Ascending aorta (tissue), 2 donors: ENCODE results near the gene ADIG. TPM values are rescaled to one million over a fixed set of nuclear protein-coding genes. Genes with fewer than 3 reads are reported as not detected.

ENCODE experiments used
- DNase-seq, 2 donors: peaks; one replicate each; pipeline ENCODE4 v3.0.0-alpha.2; 2019; ENCODE audit warnings: low spot score in 2 of 2
- H3K27ac ChIP-seq, 2 donors: fragments of 200-600 bp; sonication (generic); one replicate each; pipeline ENCODE4 v1.5.1; 2016 to 2017; ENCODE audit warnings: mild to moderate bottlenecking in 1 of 2
- H3K27me3 ChIP-seq: fragments of 200-600 bp; sonication (generic); one replicate; pipeline ENCODE4 v1.5.1; 2017
- H3K36me3 ChIP-seq, 2 donors: fragments of 200-600 bp; sonication (generic); one replicate each; pipeline ENCODE4 v1.5.1; 2016
- H3K4me1 ChIP-seq, 2 donors: fragments of 200-600 bp; sonication (generic); one replicate each; pipeline ENCODE4 v1.5.1; 2016 to 2017; ENCODE audit warnings: mild to moderate bottlenecking in 1 of 2
- H3K4me3 ChIP-seq, 2 donors: fragments of 200-600 bp; sonication (generic); one replicate each; pipeline ENCODE4 v1.5.1; 2016 to 2017; ENCODE audit warnings: mild to moderate bottlenecking in 1 of 2
- H3K9me3 ChIP-seq, 2 donors: fragments of 200-600 bp; sonication (generic); one replicate each; pipeline ENCODE4 v1.5.1; 2016
- intact Hi-C: fragments of 100-400 bp; cut with DNase I; formaldehyde crosslinking; loops from one replicate; pipeline ENCODE4 v1.15.1; 2023
- total RNA-seq: library from RNA; depleted of rRNA; stranded (reverse); fragments of >200 nt; gene quantifications from one replicate; pipeline ENCODE4 v1.1.0, GENCODE V29; 2016
- TF ChIP-seq, protein P1 (sequence below), 3 experiments: fragments of 200-600 bp in 2 of 3; fragments of 450-650 bp in 1 of 3; sonication (generic) in 2 of 3; IDR thresholded peaks; one replicate each; pipeline ENCODE4 v1.5.1; 2016 to 2019; ENCODE audit warnings: antibody characterized with exemption in 3 of 3, mild to moderate bottlenecking in 1 of 3, moderate library complexity in 1 of 3

ADIG gene
- total RNA-seq = not detected

DNA sequence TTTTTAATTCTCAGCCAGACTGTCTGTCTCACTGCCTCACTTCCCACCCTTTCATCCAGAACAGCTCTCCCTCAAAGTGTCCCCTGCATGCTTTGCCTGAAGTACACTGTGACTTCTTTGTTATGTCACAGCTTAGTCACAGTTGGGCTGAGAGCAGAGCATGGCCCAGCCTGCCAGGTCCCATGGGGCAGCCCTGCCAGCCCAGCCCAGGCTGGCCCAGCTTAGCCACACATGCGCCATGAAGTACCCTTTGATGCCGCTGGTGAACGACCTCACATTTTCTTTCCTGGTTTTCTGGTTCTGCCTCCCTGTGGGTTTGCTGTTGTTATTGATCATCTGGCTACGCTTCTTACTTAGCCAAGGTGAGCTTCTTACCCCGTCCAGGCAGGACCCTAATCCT lies at the start of gene ADIG:
TSS of gene ADIG (plus strand) at position 185 of the 400 bp plus-strand sequence. CDS start at position 239, 54 bp downstream.
- peaks cover 0 to 10% of the 10 kb centered on the region in 2 donors for H3K36me3 ChIP-seq
- peaks cover 0 to 3% of the 10 kb centered on the region in 2 donors for H3K4me1 ChIP-seq
- no peaks in the 10 kb centered on the region for H3K27me3 ChIP-seq
- TF ChIP-seq, protein P1, sequence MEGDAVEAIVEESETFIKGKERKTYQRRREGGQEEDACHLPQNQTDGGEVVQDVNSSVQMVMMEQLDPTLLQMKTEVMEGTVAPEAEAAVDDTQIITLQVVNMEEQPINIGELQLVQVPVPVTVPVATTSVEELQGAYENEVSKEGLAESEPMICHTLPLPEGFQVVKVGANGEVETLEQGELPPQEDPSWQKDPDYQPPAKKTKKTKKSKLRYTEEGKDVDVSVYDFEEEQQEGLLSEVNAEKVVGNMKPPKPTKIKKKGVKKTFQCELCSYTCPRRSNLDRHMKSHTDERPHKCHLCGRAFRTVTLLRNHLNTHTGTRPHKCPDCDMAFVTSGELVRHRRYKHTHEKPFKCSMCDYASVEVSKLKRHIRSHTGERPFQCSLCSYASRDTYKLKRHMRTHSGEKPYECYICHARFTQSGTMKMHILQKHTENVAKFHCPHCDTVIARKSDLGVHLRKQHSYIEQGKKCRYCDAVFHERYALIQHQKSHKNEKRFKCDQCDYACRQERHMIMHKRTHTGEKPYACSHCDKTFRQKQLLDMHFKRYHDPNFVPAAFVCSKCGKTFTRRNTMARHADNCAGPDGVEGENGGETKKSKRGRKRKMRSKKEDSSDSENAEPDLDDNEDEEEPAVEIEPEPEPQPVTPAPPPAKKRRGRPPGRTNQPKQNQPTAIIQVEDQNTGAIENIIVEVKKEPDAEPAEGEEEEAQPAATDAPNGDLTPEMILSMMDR (IDR thresholded peaks at IDR 0.05) = no peak
- no peak within 1 kb of the TSS for H3K4me3 ChIP-seq
- H3K27ac ChIP-seq = no peak within 1 kb of the TSS
- intact Hi-C loops = no loop called here
- no peaks in the 10 kb centered on the region for H3K9me3 ChIP-seq
- DNase-seq = no peak

DNA sequence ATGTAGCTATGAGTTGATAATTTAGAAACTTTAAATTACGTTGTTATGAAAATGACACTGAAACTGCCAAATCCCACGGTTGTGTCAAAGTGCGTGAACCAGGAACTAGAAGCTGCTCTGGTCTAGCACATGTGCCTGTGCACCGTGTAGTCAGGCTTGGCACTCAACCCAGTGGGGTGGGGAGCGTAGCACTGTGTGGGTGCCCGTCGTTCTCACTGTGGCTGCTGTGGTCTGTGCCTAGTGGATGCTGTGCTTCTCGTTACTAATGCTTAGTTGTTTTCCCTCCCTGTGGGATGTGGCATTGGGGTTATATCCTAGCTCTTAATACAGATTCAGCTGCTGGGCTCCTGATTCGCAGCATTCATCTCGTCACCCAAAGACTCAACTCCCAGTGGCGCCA lies 46.2 kb upstream of the ADIG start:
- Histone ChIP-seq H3K4me3 (no peak overlapping the region), H3K36me3 (peaks cover 76 to 93% of the 10 kb centered on the region in 2 donors), H3K9me3 (no peaks in the 10 kb centered on the region), H3K4me1 (no peaks in the 10 kb centered on the region), H3K27me3 (no peaks in the 10 kb centered on the region), H3K27ac (no peak overlapping the region)
- no peak for DNase-seq
- TF ChIP-seq, protein P1 (IDR thresholded peaks at IDR 0.05) = no peak
- intact Hi-C loops = no loop called here

DNA sequence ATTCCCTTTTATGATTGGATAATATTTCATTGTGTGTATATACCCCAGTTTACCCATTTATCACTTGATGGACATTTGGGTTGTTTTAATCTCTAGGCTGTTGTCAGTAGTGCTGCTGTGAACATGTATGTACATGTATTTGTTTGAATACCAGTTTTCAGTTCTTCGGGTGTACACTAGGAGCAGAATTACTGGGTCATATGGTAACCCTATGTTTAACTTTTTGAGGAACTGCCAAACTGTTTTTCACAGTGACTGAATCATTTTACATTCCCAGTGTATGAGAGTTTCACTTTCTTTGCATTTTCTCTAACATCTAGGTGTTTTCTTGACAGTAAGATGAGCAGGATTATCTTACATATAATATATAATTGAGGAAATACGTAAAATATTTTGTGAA lies 44.7 kb upstream of the ADIG start:
- no peaks in the 10 kb centered on the region for H3K4me1 ChIP-seq
- TF ChIP-seq, protein P1 (IDR thresholded peaks at IDR 0.05) = no peak
- H3K27ac ChIP-seq = no peak overlapping the region
- no peak for DNase-seq
- no peaks in the 10 kb centered on the region for H3K9me3 ChIP-seq
- intact Hi-C loops = no loop called here
- H3K4me3 ChIP-seq = no peak overlapping the region
- no peaks in the 10 kb centered on the region for H3K27me3 ChIP-seq
- H3K36me3 ChIP-seq = peaks cover 75 to 92% of the 10 kb centered on the region in 2 donors

DNA sequence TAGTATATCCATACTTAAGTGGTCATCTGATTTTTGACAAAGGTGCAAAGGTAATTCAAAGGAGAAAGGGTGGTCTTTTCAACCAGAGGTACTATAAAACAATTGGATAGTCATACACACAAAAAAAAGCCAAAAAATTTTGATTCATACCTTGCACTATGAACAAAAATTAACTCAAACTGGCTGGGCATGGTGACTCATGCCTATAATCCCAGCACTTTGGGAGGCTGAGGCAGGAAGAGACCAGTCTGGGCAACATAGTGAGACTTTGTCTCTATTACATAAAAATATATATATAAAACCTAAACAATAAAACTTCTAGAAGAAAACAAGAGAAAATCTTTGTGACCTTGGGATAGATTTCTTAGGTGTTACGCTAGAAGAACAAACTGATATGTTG lies 43.8 kb upstream of the ADIG start:
- intact Hi-C loops = no loop called here
- Histone ChIP-seq H3K9me3 (no peaks in the 10 kb centered on the region), H3K4me1 (no peaks in the 10 kb centered on the region), H3K27me3 (no peaks in the 10 kb centered on the region), H3K4me3 (no peak overlapping the region), H3K27ac (no peak overlapping the region), H3K36me3 (peaks cover 79 to 93% of the 10 kb centered on the region in 2 donors)
- DNase-seq = no peak
- TF ChIP-seq, protein P1 (IDR thresholded peaks at IDR 0.05) = no peak

DNA sequence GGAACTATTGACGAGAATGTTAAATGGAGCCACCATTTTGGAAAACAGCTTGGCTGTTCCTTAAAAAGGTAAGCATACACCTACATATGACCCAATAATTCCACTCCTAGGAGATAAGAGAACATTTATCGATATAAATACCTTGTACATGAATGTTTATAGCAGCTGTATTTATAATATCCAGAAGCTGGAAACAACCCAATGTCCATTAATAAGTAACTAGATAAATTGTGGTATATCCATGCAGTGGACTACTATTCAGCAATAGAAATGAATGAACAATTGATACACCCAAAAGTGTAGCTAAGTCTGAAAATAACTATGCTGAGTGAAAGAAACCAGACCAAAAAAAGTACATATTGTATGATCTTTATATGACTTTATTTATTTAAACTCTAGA lies 42.2 kb upstream of the ADIG start:
- no peaks in the 10 kb centered on the region for H3K4me1 ChIP-seq
- H3K27ac ChIP-seq = no peak overlapping the region
- intact Hi-C loops = no loop called here
- no peak overlapping the region for H3K4me3 ChIP-seq
- H3K27me3 ChIP-seq = no peaks in the 10 kb centered on the region
- no peak for DNase-seq
- H3K9me3 ChIP-seq = no peaks in the 10 kb centered on the region
- peaks cover 77 to 93% of the 10 kb centered on the region in 2 donors for H3K36me3 ChIP-seq
- TF ChIP-seq, protein P1 (IDR thresholded peaks at IDR 0.05) = no peak
